Keratinocyte (primary cell): ENCODE measurements around the gene TBCC.

ENCODE experiments used
- CTCF ChIP-seq, 3 experiments: IDR thresholded peaks in 1 of 3; conservative IDR thresholded peaks in 1 of 3; optimal IDR thresholded peaks in 1 of 3; 2 replicates in 2 of 3; 3 replicates in 1 of 3; pipeline versions ENCODE3 to v1.5.1; 2011; ENCODE audit warnings: low read length in 3 of 3, mild to moderate bottlenecking in 3 of 3, moderate library complexity in 2 of 3, control low read depth in 1 of 3, inconsistent platforms in 1 of 3; ENCODE audit not compliant: insufficient read depth in 2 of 3; ENCODE audit errors: extremely low read depth in 1 of 3
- EZH2 ChIP-seq: IDR thresholded peaks from one replicate; pipeline ENCODE4 v1.6.1; 2012; ENCODE audit warnings: inconsistent platforms, mild to moderate bottlenecking, low read length, moderate library complexity

- TF ChIP-seq CTCF (optimal IDR thresholded peaks at IDR 0.05 in 1 of 3, IDR thresholded peaks at IDR 0.05 in 1 of 3, conservative IDR thresholded peaks at IDR 0.05 in 1 of 3; ENCODE audit: extremely low read depth in 1 of 3, insufficient read depth in 2 of 3, low read length in 3 of 3), result no peak
- no peak for TF ChIP-seq EZH2
These were observed at the start of gene TBCC for GRCh38 chr6:42745640-42746462.
